ENCODE data around the gene RILPL1.

Gene RILPL1

DNA sequence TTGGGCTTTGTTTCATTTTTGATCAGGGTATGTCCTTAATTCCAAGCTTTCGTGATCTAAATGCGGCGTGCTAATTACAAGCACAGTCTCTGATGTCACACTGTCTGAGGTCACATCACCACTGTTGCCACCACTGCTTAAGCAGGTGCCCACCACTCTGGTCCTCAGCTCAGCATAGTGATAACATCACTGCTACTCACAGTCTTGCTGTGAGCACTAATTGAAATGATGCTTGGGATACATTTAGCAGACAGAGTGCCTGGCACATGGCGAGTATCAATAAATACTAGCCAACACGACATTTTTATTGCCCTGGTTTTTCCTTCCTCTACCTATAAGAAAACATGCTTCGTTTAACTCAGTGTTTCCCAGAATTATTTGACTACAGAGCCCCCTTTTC is 104.9 kb downstream of the RILPL1 start:
- DNase-seq (ENCODE audit: low read depth in 3 of 3) = no peak

DNA sequence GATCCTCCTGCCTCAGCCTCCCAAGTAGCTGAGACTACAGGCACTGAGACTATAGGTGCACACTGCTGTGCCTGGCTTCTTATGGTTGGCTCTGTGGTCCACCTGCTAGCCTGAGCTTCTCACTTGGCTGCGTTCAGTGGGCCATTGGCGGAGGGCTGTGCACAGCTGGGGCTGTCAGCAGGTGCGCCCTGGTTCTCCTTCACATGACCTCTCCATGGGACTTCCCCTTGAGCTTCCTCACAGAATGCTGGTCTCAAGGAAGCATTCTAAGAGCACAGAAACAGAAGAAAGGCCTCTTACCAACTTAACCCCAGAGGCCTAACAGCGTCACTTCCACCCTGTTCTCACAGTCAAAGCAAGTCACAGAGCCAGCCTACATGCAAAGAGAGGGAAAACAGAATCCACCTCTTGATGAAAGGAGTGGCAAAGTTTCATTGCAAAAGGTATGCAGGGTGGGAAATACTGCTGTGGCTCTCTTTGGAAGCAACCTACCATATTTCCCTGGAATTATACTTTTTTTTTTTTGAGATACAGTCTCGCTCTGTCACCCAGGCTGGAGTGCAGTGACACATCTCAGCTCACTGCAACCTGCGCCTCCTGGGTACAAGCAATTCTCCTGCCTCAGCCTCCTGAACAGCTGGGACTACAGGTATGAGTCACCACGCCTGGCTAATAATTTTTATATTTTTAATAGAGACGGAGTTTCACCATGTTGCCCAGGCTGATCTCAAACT is 106.3 kb downstream of the RILPL1 start:
- DNase-seq (ENCODE audit: low read depth in 3 of 3) = peak in 1 of 3 experiments; percentile 10

DNA sequence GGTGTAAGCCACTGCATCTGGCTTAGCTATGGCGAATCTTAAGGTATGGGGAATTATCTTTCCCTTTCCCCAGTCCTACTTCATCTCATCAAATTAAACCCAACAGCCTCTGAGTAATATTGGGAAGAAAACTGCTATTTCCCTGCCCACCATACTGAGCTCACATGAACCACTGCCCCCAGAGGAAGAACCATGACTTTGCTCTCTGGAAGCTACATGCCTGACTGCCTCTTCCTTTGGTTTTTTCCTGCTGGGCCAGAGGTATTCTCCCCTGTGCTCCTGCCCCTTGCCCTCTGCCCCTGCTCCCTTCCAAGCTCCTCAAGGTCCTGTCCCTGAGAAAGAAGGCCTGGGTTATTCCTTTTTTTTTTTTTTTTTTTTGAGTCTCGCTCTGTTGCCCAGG is 112.2 kb downstream of the RILPL1 start:
- DNase-seq (ENCODE audit: low read depth in 3 of 3) = no peak

All from stimulated activated CD4-positive, alpha-beta T cell treated with anti-CD3 and anti-CD28 coated beads, TNF-alpha, amount 100 ng/mL, for 24 hours (primary cell).